OCI-LY7 (cell line): ENCODE results near the gene MRPL45. TPM values are rescaled to one million over a fixed set of nuclear protein-coding genes. Genes with fewer than 3 reads are reported as not detected.

Experiments used
- BruUV-seq: library from RNA; stranded (reverse); fragments of 400-500 nt; replicated peaks from 2 replicates; lab custom pipeline; 2021; lab: Mats Ljungman, UMichigan
- CTCF ChIA-PET: fragments of 300-600 bp; sonication (Branson Sonifier 250); formaldehyde crosslinking; loops from one replicate; lab custom pipeline; 2022; ENCODE audit warnings: antibody characterized with exemption; ENCODE audit not compliant: unreplicated experiment; lab: Charles Lee
- POLR2A ChIA-PET: fragments of 300-600 bp; sonication (Branson Sonifier 250); formaldehyde crosslinking; loops from one replicate; lab custom pipeline; 2022; ENCODE audit warnings: antibody characterized with exemption; lab: Charles Lee
- DNase-seq: peaks from one replicate; pipeline ENCODE4 v3.0.0-alpha.2; 2015; ENCODE audit warnings: low spot score
- H2AFZ ChIP-seq: fragments of 200-600 bp; sonication (generic), shearing (Covaris generic); 2 replicates; pipeline ENCODE4 v1.6.1; 2014; ENCODE audit warnings: mild to moderate bottlenecking, antibody characterized with exemption, low read length, moderate library complexity
- H3K27ac ChIP-seq: fragments of 200-600 bp; sonication (generic); 2 replicates; pipeline ENCODE4 v1.5.1; 2014; ENCODE audit warnings: mixed run types, low read depth, mild to moderate bottlenecking, moderate library complexity, low read length, inconsistent platforms; ENCODE audit not compliant: poor library complexity, severe bottlenecking
- H3K36me3 ChIP-seq: fragments of 200-600 bp; sonication (generic); 2 replicates; pipeline ENCODE4 v1.6.1; 2014; ENCODE audit warnings: mild to moderate bottlenecking, antibody characterized with exemption, low read length, moderate library complexity, mixed read lengths; ENCODE audit not compliant: insufficient read depth
- H3K4me1 ChIP-seq: fragments of 200-600 bp; sonication (generic); 2 replicates; pipeline ENCODE4 v1.5.1; 2014; ENCODE audit warnings: mild to moderate bottlenecking, low read length; ENCODE audit not compliant: insufficient read depth, poor library complexity, severe bottlenecking
- H3K4me2 ChIP-seq: fragments of 200-600 bp; sonication (generic); 2 replicates; pipeline ENCODE4 v1.6.1; 2014; ENCODE audit warnings: mild to moderate bottlenecking, low read length
- H3K4me3 ChIP-seq: fragments of 200-600 bp; sonication (generic); 2 replicates; pipeline ENCODE4 v1.5.1; 2014; ENCODE audit warnings: mild to moderate bottlenecking, low read depth, low read length; ENCODE audit not compliant: poor library complexity, severe bottlenecking
- H3K79me2 ChIP-seq: fragments of 200-600 bp; sonication (generic); 2 replicates; pipeline ENCODE4 v1.6.1; 2016; ENCODE audit warnings: low read depth, mild to moderate bottlenecking, low read length, moderate library complexity, mixed read lengths; ENCODE audit not compliant: insufficient read depth
- H3K9me2 ChIP-seq: fragments of 200-600 bp; sonication (generic); 2 replicates; pipeline ENCODE4 v1.6.1; 2016; ENCODE audit warnings: mild to moderate bottlenecking, low read length, mixed read lengths; ENCODE audit not compliant: insufficient read depth
- H3K9me3 ChIP-seq: fragments of 200-600 bp; sonication (generic); 2 replicates; pipeline ENCODE4 v1.6.1; 2014; ENCODE audit warnings: mild to moderate bottlenecking, mixed run types, low read length, mixed read lengths
- H4K20me1 ChIP-seq: fragments of 200-600 bp; sonication (generic); 2 replicates; pipeline ENCODE4 v1.6.1; 2014; ENCODE audit warnings: mild to moderate bottlenecking, antibody characterized with exemption, low read length, moderate library complexity, mixed read lengths; ENCODE audit not compliant: insufficient read depth
- CTCF ChIP-seq: fragments of 200-600 bp; sonication (generic); conservative IDR thresholded peaks from 2 replicates; pipeline ENCODE4 v1.5.1; 2014; ENCODE audit warnings: mild to moderate bottlenecking, antibody characterized with exemption, low read length, moderate library complexity, mixed read lengths
- EZH2phosphoT487 ChIP-seq: fragments of 200-600 bp; sonication (generic); IDR thresholded peaks from 2 replicates; pipeline ENCODE4 v1.6.1; 2018; ENCODE audit warnings: low read depth, borderline replicate concordance, mild to moderate bottlenecking, mixed run types, antibody characterized with exemption, low read length, moderate library complexity, mixed read lengths
- intact Hi-C: fragments of 100-400 bp; cut with micrococcal nuclease; formaldehyde crosslinking; loops from one replicate; pipeline ENCODE4 v1.10.0; 2022; ENCODE audit not compliant: unreplicated experiment
- total RNA-seq, 2 experiments: library from RNA; depleted of rRNA in 1 of 2; stranded (reverse); fragments of >200 nt in 1 of 2; shearing (Covaris generic) in 1 of 2; gene quantifications; 2 replicates each; pipeline ENCODE4 v1.2.3, GENCODE V29; 2014 to 2022

Gene MRPL45
- total RNA-seq, 2 experiments from 2014 or later: 29.5 to 45.1 TPM

- no peaks in the 10 kb centered on the region for H3K9me2 ChIP-seq
- intact Hi-C loops: no loop called here
- H3K36me3 ChIP-seq: no peaks in the 10 kb centered on the region
- no peaks in the 10 kb centered on the region for H3K79me2 ChIP-seq
- H2AFZ ChIP-seq: no peak overlapping the region
- ChIA-PET POLR2A (interaction anchor here (0.8 to 0.9 kb wide), 2 partner anchors 14 to 75 kb away, joined by 3 read pairs; no protein-coding TSS in a partner anchor), CTCF (no interaction called here)
- no TSS peak for BruUV-seq
- H4K20me1 ChIP-seq: no peaks in the 10 kb centered on the region
- no peak overlapping the region for H3K4me2 ChIP-seq
- H3K9me3 ChIP-seq: no peaks in the 10 kb centered on the region
- H3K4me1 ChIP-seq: peaks cover 5% of the 10 kb centered on the region
- no peak overlapping the region for H3K27ac ChIP-seq
- TF ChIP-seq CTCF (no peak), EZH2phosphoT487 (no peak)
- DNase-seq: no peak
- no peak overlapping the region for H3K4me3 ChIP-seq
These were observed 41.6 kb downstream of the MRPL45 start for GRCh38 chr17:38338535-38338934.

DNA sequence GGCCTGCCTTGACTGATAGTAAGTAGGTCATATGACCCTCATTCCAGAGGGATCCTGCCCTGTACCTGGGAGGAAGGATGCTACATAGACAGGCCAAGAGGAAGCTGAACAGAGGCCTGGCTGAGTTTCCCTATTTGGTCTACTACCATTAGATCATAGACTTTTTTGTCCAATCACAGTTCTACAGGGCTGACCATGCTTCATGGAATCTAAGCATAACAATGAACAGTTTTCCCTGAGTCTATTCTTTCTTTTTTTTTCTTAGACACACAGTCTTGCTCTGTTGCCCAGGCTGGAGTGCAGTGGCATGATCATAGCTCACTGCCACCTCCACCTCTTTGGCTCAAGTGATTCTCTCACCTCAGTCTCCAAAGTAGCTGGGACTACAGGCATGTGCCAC is 42.9 kb downstream of the MRPL45 start:
- Histone ChIP-seq H3K36me3 (no peaks in the 10 kb centered on the region), H3K9me3 (no peaks in the 10 kb centered on the region), H3K4me1 (peaks cover 5% of the 10 kb centered on the region), H3K4me2 (no peak overlapping the region), H3K4me3 (no peak overlapping the region), H3K27ac (no peak overlapping the region), H3K79me2 (no peaks in the 10 kb centered on the region), H3K9me2 (no peaks in the 10 kb centered on the region), H2AFZ (no peak overlapping the region), H4K20me1 (no peaks in the 10 kb centered on the region)
- intact Hi-C loops: no loop called here
- ChIA-PET CTCF (interaction anchor here (0.5 to 1.2 kb wide), 2 partner anchors 10 to 80 kb away, joined by 3 to 4 read pairs; no protein-coding TSS in a partner anchor), POLR2A (interaction anchor here (0.5 to 1.1 kb wide), 3 partner anchors 9 to 75 kb away, joined by 3 to 7 read pairs (median 4); no protein-coding TSS in a partner anchor)
- BruUV-seq: no TSS peak
- no peak for DNase-seq
- TF ChIP-seq EZH2phosphoT487 (no peak), CTCF (no peak)

GRCh38 chr17:38341035-38341721 is 44.2 kb downstream of the MRPL45 start:
- no TSS peak for BruUV-seq
- DNase-seq: no peak
- Histone ChIP-seq H3K4me1 (peaks cover 5% of the 10 kb centered on the region), H3K36me3 (no peaks in the 10 kb centered on the region), H3K4me2 (no peak overlapping the region), H3K4me3 (no peak overlapping the region), H3K9me3 (no peaks in the 10 kb centered on the region), H3K27ac (no peak overlapping the region), H4K20me1 (no peaks in the 10 kb centered on the region), H3K79me2 (no peaks in the 10 kb centered on the region), H3K9me2 (no peaks in the 10 kb centered on the region), H2AFZ (peak overlapping the region; percentile 42; the same call in 1 of the 2 replicates)
- ChIA-PET CTCF (interaction anchor here (0.6 kb wide), 1 partner anchor 327 kb away, joined by 3 read pairs; no protein-coding TSS in a partner anchor), POLR2A (interaction anchor here (1.0 kb wide), 1 partner anchor 12 kb away, joined by 3 read pairs; no protein-coding TSS in a partner anchor)
- intact Hi-C loops: no loop called here
- TF ChIP-seq CTCF: no peak
- TF ChIP-seq EZH2phosphoT487: no peak
